ENCODE data around the gene SLC6A18.

GRCh38 chr5:1245905-1246576 lies 20.9 kb downstream of the SLC6A18 start:
- no peak for TF ChIP-seq CTCF (IDR thresholded peaks at IDR 0.05)
- TF ChIP-seq POLR2AphosphoS5 (IDR thresholded peaks at IDR 0.05; ENCODE audit: insufficient read depth in 1 of 2, low read depth in 1 of 2), result no peak
- TF ChIP-seq POLR2A (IDR thresholded peaks at IDR 0.05), result no peak

Measured in vagina (tissue), 2 donors.